Measurements from ENCODE around the gene SLC22A17. TPM values are rescaled to one million over a fixed set of nuclear protein-coding genes. Genes with fewer than 3 reads are reported as not detected.

Gene SLC22A17
- total and polyA plus RNA-seq, 2 of the 13 experiments (the other 11 are each of a cell fraction or from before 2014, with no cell fraction given): 0.95 to 1.1 TPM

GRCh38 chr14:23306412-23307145 is 46.1 kb downstream of the SLC22A17 start, which contains the start of gene BCL2L2 (continued):
- TF ChIP-seq PBX2 (CRISPR knock-in tag; IDR thresholded peaks at IDR 0.05) (peak; percentile 50; the same call in 1 of the 2 replicates), MIER2 (CRISPR knock-in tag; IDR thresholded peaks at IDR 0.05) (no peak), XRCC5 (optimal IDR thresholded peaks at IDR 0.05; ENCODE audit: low read length) (peak; percentile 98), ZFX (CRISPR knock-in tag; IDR thresholded peaks at IDR 0.05; ENCODE audit: low read depth) (peak; percentile 100), ZFP91 (CRISPR knock-in tag; IDR thresholded peaks at IDR 0.05; ENCODE audit: borderline replicate concordance) (no peak), ZNF30 (CRISPR knock-in tag; IDR thresholded peaks at IDR 0.05) (no peak), KDM5B (CRISPR knock-in tag; IDR thresholded peaks at IDR 0.05; ENCODE audit: borderline replicate concordance) (peak; percentile 99), DR1 (CRISPR knock-in tag; IDR thresholded peaks at IDR 0.05) (peak; percentile 92; the same call in 1 of the 2 replicates), FOSL1 (CRISPR knock-in tag; IDR thresholded peaks at IDR 0.05; ENCODE audit: borderline replicate concordance) (0 out of 2 replicates have a peak, but pooled peaks have one; percentile 26), POLR2G (IDR thresholded peaks at IDR 0.05; ENCODE audit: low read depth, low read length) (peak; percentile 100), ZNF512 (CRISPR knock-in tag; IDR thresholded peaks at IDR 0.05) (peak; percentile 80), ZNF792 (CRISPR knock-in tag; IDR thresholded peaks at IDR 0.05) (peak; percentile 99), ZNF816 (CRISPR knock-in tag; IDR thresholded peaks at IDR 0.05; ENCODE audit: borderline replicate concordance) (no peak), HOMEZ (CRISPR knock-in tag; IDR thresholded peaks at IDR 0.05; ENCODE audit: low read depth) (peak; percentile 80; the same call in 1 of the 2 replicates), RAD21 (CRISPR knock-in tag; IDR thresholded peaks at IDR 0.05) (no peak), GMEB1 (CRISPR knock-in tag; IDR thresholded peaks at IDR 0.05; ENCODE audit: borderline replicate concordance) (peak; percentile 92), GZF1 (CRISPR knock-in tag; IDR thresholded peaks at IDR 0.05) (no peak), HNRNPUL1 (IDR thresholded peaks at IDR 0.05; ENCODE audit: low read depth, low read length) (no peak), ZUFSP (CRISPR knock-in tag; IDR thresholded peaks at IDR 0.05; ENCODE audit: borderline replicate concordance) (no peak), ZNF460 (CRISPR knock-in tag; IDR thresholded peaks at IDR 0.05; ENCODE audit: borderline replicate concordance) (no peak)
